ENCODE measurements around the gene PIEZO2.

DNA sequence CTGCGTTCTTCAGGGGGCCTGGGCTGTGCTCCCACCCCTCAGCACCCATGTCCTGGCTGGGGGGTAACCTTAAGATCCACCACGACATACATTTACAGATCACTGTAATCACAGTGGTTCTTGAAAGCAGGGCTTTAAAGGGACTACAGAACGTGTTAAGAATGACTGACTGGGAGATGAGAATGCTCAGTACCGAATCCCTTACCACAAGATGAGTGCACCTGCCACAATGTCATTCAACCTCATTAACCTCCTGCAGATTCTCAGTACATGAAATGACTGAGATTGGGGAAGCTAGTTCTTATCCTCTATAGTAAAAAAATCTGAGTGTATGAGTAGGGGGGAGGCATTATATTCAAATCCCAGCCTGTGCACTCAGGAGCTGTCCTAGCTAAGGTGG, 10.5 kb upstream of the PIEZO2 start:
- TF ChIP-seq CTCF (conservative IDR thresholded peaks at IDR 0.05): no peak
- no peak for TF ChIP-seq ZFX (IDR thresholded peaks at IDR 0.05)

Data from C4-2B (cell line).